Measurements from ENCODE around the gene DCC.

Gene DCC

DNA sequence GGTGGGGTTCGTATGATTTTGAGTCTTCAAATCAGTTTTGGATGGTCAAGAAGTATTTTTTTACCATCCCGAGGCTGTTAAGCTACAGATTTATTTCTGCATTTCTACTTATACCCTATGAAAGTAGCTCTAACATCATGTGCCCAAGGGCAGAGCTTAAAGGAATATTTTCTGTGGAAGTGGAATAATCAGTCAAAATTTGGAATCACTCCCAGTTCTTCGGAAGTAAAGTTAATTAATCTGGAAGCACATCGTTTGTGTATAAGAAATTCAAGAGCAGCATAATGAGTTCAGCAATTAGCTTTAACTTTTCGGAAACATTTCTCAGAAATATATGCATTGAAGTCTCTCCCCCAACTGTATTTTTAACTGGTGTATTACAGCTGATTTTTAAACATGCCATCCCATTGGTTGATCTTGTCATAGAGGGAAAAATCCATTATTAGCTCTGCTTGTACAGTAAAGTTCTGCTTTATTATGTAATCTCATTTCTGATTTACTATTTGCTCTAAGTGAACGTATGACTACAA lies 510.1 kb downstream of the DCC start:
- no peaks in the 10 kb centered on the region for H3K4me1 Mint-ChIP-seq
- ATAC-seq (ENCODE audit: low read depth) (no peak), DNase-seq (ENCODE audit: low spot score in 2 of 2) (no peak)
- H3K9me3 Mint-ChIP-seq = no peaks in the 10 kb centered on the region
- no peaks in the 10 kb centered on the region for H3K36me3 Mint-ChIP-seq
- no peak overlapping the region for H3K4me3 Mint-ChIP-seq
- no peaks in the 10 kb centered on the region for H3K27me3 Mint-ChIP-seq
- H3K27ac Mint-ChIP-seq = no peak overlapping the region

DNA sequence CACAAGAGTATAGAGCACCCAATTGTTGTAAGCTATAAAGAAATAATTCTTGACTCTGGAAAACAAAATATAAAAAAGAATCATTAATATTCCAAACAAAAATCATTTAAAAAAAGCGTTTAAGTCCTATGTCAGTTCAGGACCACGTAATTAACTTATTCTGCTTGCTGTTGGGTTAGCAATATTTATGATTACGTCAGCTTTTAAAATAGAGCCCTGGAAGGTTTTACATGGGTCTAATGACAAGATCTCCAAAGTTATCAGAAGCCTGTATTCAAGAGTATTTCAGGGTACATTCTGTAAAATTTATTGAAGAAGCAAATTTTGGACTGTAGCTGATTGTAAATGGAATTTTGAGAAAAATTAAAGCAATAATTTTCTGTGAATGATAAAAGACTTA lies 521.6 kb downstream of the DCC start:
- no peak overlapping the region for H3K4me3 Mint-ChIP-seq
- no peaks in the 10 kb centered on the region for H3K27me3 Mint-ChIP-seq

GRCh38 chr18:52869349-52869923 lies 529.4 kb downstream of the DCC start:
- H3K9me3 Mint-ChIP-seq = peaks cover 3% of the 10 kb centered on the region
- no peak for DNase-seq (ENCODE audit: low spot score in 2 of 2)
- H3K4me1 Mint-ChIP-seq = no peaks in the 10 kb centered on the region
- no peaks in the 10 kb centered on the region for H3K36me3 Mint-ChIP-seq
- H3K4me3 Mint-ChIP-seq = no peak overlapping the region
- ATAC-seq (ENCODE audit: low read depth) = no peak
- no peak overlapping the region for H3K27ac Mint-ChIP-seq
- no peaks in the 10 kb centered on the region for H3K27me3 Mint-ChIP-seq

More for the DNA sequence above, 521.6 kb downstream of the DCC start:
- ATAC-seq (ENCODE audit: low read depth) (no peak), DNase-seq (ENCODE audit: low spot score in 2 of 2) (no peak)
- Mint-ChIP-seq H3K4me1 (no peaks in the 10 kb centered on the region), H3K36me3 (no peaks in the 10 kb centered on the region), H3K27ac (no peak overlapping the region), H3K9me3 (peaks cover 3% of the 10 kb centered on the region)

- DNase-seq (ENCODE audit: low spot score in 2 of 2) (no peak), ATAC-seq (ENCODE audit: low read depth) (no peak)
- Mint-ChIP-seq H3K4me1 (no peaks in the 10 kb centered on the region), H3K4me3 (no peak overlapping the region), H3K27ac (no peak overlapping the region), H3K36me3 (no peaks in the 10 kb centered on the region), H3K9me3 (peaks cover 3% of the 10 kb centered on the region), H3K27me3 (no peaks in the 10 kb centered on the region)
These were observed 530.2 kb downstream of the DCC start for GRCh38 chr18:52869942-52870907.

- Mint-ChIP-seq H3K4me3 (no peak overlapping the region), H3K9me3 (no peaks in the 10 kb centered on the region), H3K27me3 (no peaks in the 10 kb centered on the region), H3K27ac (no peak overlapping the region), H3K4me1 (no peaks in the 10 kb centered on the region), H3K36me3 (no peaks in the 10 kb centered on the region)
- ATAC-seq (ENCODE audit: low read depth) = no peak
- DNase-seq (ENCODE audit: low spot score in 2 of 2) = no peak
These were observed 534.8 kb downstream of the DCC start for GRCh38 chr18:52874774-52875173.

- H3K27me3 Mint-ChIP-seq = no peaks in the 10 kb centered on the region
- H3K9me3 Mint-ChIP-seq = peaks cover 2% of the 10 kb centered on the region
- H3K4me1 Mint-ChIP-seq = no peaks in the 10 kb centered on the region
- no peak for ATAC-seq (ENCODE audit: low read depth)
- H3K27ac Mint-ChIP-seq = no peak overlapping the region
- no peak for DNase-seq (ENCODE audit: low spot score in 2 of 2)
- no peak overlapping the region for H3K4me3 Mint-ChIP-seq
- H3K36me3 Mint-ChIP-seq = no peaks in the 10 kb centered on the region
These were observed 535.7 kb downstream of the DCC start for GRCh38 chr18:52875725-52876124.

- no peak for ATAC-seq (ENCODE audit: low read depth)
- no peaks in the 10 kb centered on the region for H3K27me3 Mint-ChIP-seq
- H3K4me1 Mint-ChIP-seq = no peaks in the 10 kb centered on the region
- H3K27ac Mint-ChIP-seq = no peak overlapping the region
- H3K9me3 Mint-ChIP-seq = peaks cover 9% of the 10 kb centered on the region
- no peaks in the 10 kb centered on the region for H3K36me3 Mint-ChIP-seq
- no peak for DNase-seq (ENCODE audit: low spot score in 2 of 2)
- no peak overlapping the region for H3K4me3 Mint-ChIP-seq
These were observed 548.0 kb downstream of the DCC start for GRCh38 chr18:52888014-52888413.

- Mint-ChIP-seq H3K9me3 (peaks cover 4% of the 10 kb centered on the region), H3K36me3 (no peaks in the 10 kb centered on the region)
These were observed 554.8 kb downstream of the DCC start for GRCh38 chr18:52894801-52895200.

DNA sequence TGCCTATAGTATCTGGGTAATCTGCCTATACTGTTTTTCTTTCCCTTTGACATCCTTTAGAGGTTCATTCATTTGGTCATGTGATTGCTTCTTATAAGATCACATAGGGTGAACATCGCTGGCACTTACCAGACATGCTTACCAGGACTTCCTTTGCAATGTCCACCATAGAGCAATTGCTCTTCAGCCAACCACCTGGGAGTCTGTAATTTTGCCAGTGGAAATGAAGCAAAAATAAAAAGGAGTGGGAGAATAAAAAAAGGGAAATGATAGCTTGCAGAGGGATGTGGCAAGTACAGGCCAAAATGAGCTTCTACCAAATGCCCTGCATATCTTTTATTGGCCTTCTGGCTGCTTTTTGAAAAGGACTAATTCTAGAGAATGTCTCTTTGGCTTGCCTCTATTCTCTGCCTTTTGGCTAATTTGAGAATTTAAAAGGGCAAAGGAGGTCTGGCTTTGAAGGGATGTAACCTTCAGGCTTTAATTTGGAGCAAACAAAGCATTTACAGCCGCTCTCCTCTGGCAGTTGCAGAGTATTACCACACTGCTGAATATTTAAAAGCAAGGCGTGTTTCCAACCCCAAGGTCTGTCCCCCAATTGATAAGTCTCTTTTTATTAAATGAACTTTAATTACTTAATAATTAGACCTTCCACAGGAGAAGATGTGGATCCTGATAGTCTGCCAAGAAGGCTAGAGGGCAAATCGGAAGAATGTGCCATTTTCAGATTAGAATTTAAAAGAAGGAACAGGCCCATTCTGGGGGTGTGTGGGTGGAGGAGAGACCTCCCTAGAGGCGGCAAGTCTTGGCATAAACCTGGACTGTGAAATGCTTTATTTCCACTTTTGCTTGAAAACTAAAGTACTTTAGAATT lies 557.9 kb downstream of the DCC start:
- no peak overlapping the region for H3K27ac Mint-ChIP-seq
- DNase-seq (ENCODE audit: low spot score in 2 of 2) (no peak), ATAC-seq (ENCODE audit: low read depth) (no peak)
- H3K9me3 Mint-ChIP-seq = no peaks in the 10 kb centered on the region
- H3K27me3 Mint-ChIP-seq = no peaks in the 10 kb centered on the region
- H3K4me1 Mint-ChIP-seq = no peaks in the 10 kb centered on the region
- no peaks in the 10 kb centered on the region for H3K36me3 Mint-ChIP-seq
- H3K4me3 Mint-ChIP-seq = no peak overlapping the region

More at GRCh38 chr18:52894801-52895200, 554.8 kb downstream of the DCC start:
- DNase-seq (ENCODE audit: low spot score in 2 of 2) = no peak
- ATAC-seq (ENCODE audit: low read depth) = no peak
- H3K27me3 Mint-ChIP-seq = no peaks in the 10 kb centered on the region
- H3K4me1 Mint-ChIP-seq = no peaks in the 10 kb centered on the region
- no peak overlapping the region for H3K27ac Mint-ChIP-seq
- no peak overlapping the region for H3K4me3 Mint-ChIP-seq

DNA sequence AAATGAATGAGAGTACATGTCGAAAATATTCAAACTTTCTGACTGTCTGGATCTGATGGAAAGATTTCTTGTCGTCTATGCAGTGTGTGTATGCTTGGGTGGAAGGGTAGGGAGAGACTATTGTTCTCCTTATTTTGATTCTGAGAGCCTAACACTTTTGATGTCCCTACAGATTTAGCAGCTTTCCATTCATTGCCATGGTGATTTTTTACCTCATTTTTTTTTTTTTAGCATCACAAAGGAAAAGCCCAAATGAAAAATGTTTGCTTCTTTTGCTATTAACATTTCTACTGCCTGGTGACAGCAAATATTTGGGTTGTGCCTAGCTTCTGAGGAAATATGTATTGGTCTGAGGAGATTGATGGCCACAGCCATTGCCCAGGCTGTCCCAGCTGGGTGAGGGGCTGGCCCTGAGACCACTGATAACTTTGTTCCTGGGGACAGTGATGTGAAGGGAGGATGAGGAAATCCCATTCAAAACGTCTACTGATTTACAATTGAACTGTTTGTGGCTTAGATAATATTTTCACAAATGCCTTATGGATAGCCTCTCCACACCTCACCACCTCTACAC lies 558.6 kb downstream of the DCC start:
- no peak for DNase-seq (ENCODE audit: low spot score in 2 of 2)
- no peaks in the 10 kb centered on the region for H3K27me3 Mint-ChIP-seq
- no peak overlapping the region for H3K4me3 Mint-ChIP-seq
- no peak for ATAC-seq (ENCODE audit: low read depth)
- H3K36me3 Mint-ChIP-seq = no peaks in the 10 kb centered on the region
- no peak overlapping the region for H3K27ac Mint-ChIP-seq
- H3K9me3 Mint-ChIP-seq = no peaks in the 10 kb centered on the region
- no peaks in the 10 kb centered on the region for H3K4me1 Mint-ChIP-seq

- no peak overlapping the region for H3K27ac Mint-ChIP-seq
- no peak overlapping the region for H3K4me3 Mint-ChIP-seq
- H3K36me3 Mint-ChIP-seq = no peaks in the 10 kb centered on the region
- no peak for ATAC-seq (ENCODE audit: low read depth)
- no peaks in the 10 kb centered on the region for H3K27me3 Mint-ChIP-seq
- H3K4me1 Mint-ChIP-seq = no peaks in the 10 kb centered on the region
- DNase-seq (ENCODE audit: low spot score in 2 of 2) = no peak
- no peaks in the 10 kb centered on the region for H3K9me3 Mint-ChIP-seq
These were observed 562.2 kb downstream of the DCC start for GRCh38 chr18:52902188-52902587.

- Mint-ChIP-seq H3K27me3 (no peaks in the 10 kb centered on the region), H3K4me1 (no peaks in the 10 kb centered on the region), H3K27ac (no peak overlapping the region), H3K9me3 (no peaks in the 10 kb centered on the region), H3K36me3 (no peaks in the 10 kb centered on the region), H3K4me3 (no peak overlapping the region)
- no peak for DNase-seq (ENCODE audit: low spot score in 2 of 2)
- ATAC-seq (ENCODE audit: low read depth) = no peak
These were observed 563.9 kb downstream of the DCC start for GRCh38 chr18:52903857-52904256.

DNA sequence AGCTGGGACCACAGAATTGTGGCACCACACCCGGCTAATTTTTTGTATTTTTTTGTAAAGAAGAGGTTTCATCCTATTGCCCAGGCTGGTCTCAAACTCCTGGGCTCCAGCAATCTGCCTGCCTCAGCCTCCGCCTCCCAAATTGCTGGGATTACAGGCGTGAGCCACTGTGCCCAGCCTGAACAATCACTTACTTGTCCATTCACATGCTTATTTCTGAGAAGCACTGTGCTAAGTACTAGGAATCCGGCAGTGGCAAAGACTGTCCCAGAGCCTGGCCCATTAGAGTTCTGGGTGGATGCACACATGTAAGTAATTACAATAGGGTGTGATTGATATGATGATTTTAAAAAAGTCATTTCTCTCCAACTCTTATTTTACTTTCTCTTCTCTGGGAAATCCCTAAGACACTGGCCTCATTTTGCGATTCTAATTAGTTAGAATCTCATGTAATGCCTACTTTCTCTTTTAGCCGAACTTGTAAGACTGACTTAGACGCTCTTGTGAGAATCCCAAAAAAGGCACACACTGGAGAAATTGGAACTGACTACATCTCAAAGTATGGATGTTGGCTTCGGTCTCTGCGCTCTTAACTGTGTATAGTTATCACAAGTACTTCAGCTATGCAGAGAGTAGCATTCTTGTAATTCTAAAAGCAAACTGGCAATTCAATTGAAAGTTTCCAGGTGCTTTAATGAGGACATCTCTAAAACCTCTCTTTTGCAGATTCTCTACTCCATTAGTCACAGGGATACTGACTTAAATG lies 567.7 kb downstream of the DCC start:
- Mint-ChIP-seq H3K27me3 (no peaks in the 10 kb centered on the region), H3K4me3 (no peak overlapping the region), H3K4me1 (no peaks in the 10 kb centered on the region), H3K9me3 (peaks cover 3% of the 10 kb centered on the region), H3K36me3 (no peaks in the 10 kb centered on the region), H3K27ac (no peak overlapping the region)
- DNase-seq (ENCODE audit: low spot score in 2 of 2) = no peak
- no peak for ATAC-seq (ENCODE audit: low read depth)
